GM18907 (cell line): Measurements from ENCODE around the gene RNF130.

Experiments used
- ATAC-seq: cut with Tn5 transposase; IDR thresholded peaks from one replicate; pipeline ENCODE4 v1.9.1; 2021; ENCODE audit warnings: mild to moderate bottlenecking, moderate library complexity; ENCODE audit not compliant: unreplicated experiment

RNF130 gene

DNA sequence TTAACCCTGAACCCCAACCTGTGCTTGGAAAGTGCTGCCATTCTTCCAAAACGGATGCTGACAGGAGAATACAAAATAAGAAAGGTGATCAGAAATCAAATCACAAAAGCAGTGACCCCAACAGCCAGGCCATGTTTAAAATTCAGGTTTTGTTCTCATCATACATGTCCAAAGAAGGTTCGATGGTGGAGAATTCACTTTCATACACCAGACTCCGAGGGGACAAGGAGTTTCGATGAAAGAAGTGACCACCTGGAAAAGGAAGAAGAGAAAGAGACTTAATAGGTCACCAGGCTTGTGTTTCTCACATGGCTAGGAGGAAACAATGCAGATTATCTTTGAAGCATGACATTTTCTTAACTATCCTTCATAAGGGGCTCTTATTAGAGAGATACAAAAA is 151.4 kb downstream of the RNF130 start:
- ATAC-seq, result no peak

- ATAC-seq, result no peak
Observed at GRCh38 chr5:179919487-179920060, 152.0 kb downstream of the RNF130 start.

DNA sequence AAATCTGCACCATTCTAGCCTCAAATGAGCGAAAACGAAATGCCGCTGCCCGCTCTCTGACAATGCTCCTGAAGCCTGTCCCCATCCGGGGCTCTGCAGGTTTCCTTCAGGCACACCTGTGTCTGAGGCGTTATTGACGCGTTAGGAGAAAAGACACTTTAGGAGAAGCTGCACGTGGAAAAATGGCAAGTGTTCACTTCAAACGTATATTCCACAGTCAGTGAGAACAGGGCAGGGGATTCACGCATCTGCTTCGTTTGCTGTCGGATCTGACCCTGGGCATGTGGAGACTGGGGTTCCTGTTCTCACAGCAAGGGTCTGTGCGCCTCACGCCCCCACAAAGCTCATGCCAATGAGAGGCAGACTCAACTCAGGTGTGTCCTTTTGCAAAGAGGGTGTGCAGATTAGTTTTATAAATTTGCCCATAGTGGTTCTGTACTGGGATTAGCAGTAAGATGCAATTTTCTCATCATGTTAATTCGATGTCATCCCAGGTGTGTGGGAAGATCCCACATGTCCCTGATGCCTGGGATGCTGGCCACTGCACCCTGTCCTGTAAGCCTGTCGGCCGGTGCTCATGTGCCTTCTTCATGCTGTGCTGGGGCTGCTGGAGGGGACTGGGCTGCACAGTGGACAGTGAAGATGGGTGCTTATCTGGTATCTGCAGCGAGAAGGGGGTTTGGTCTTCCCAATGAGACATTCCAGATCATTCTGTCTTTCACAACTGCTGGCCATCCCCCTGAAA is 152.6 kb downstream of the RNF130 start:
- no peak for ATAC-seq

GRCh38 chr5:179916523-179916922 is 155.0 kb downstream of the RNF130 start:
- ATAC-seq, result no peak

- ATAC-seq, result no peak
Observed at GRCh38 chr5:179915406-179915935, 156.1 kb downstream of the RNF130 start.

DNA sequence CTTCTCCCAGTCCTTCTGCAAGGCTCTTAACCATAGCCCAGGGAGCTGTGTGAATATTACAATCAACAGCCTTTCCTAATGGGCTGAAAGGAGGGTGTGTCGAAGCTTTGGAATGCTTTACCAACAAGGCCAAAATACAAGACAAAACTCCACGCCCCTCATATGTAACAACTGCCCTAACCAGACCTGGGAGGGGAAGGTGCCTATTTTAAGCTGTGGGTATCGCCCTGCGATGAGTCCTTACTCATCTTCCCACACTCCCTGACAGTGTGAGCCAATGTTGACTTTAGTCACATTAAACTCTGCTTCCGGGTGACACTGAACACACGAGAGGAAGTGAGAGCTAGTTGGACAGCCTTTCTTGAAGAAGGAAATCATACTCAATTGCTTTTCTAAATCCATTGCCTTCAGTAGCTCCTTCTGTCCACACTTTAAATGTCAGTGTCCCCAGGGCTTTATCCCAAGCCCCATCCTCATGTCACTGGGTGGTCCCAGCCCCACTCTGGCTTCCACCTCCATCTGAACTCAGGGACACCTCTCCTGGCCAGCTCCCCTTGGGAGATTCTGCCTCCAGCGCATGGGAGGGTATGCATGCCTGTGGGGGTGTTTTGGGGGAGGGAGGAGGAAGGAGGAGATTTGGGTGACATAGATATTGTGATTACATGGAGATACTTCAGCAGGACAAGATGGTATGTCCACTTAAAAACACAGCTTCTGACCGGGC is 157.4 kb downstream of the RNF130 start:
- no peak for ATAC-seq

GRCh38 chr5:179913461-179913860 is 158.1 kb downstream of the RNF130 start:
- no peak for ATAC-seq

- no peak for ATAC-seq
Observed at GRCh38 chr5:179912951-179913350, 158.6 kb downstream of the RNF130 start.

DNA sequence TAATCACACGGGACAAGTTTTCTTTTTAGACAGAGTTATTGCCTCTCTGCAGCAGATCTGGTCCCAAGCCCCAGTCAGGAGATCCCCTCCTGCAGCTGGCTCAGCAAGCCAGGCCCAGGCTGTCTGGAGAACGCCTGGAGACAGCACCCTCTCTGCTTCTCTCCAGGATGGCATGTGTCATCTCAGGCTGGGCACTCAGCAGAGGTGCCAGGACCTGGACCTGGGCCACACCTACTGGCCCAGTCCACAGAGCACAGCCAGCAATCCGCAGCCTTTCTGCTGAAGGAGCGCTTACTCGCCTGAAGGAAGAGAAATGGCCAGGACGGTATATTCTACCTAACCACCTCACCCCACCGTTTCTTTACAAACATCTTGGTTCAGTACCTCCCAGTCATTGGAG is 159.2 kb downstream of the RNF130 start:
- no peak for ATAC-seq

DNA sequence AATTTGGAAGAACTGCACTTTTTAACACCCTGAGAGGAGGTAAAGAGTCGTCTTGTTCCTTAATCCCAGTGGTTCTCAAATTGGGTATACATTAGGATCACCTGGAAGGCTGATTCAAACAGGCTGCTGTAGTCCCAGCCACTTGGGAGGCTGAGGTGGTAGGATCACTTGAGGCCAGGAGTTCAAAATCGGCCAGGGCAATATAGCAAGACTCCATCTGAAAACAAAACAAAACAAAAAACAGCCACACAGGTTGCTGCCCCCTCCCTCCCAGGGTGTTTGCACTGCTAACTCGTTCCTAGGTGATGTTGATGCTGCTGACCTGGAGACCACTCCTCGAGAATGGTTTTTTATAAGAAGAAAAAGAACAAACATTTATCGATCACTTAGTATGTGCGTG is 162.3 kb downstream of the RNF130 start:
- no peak for ATAC-seq

DNA sequence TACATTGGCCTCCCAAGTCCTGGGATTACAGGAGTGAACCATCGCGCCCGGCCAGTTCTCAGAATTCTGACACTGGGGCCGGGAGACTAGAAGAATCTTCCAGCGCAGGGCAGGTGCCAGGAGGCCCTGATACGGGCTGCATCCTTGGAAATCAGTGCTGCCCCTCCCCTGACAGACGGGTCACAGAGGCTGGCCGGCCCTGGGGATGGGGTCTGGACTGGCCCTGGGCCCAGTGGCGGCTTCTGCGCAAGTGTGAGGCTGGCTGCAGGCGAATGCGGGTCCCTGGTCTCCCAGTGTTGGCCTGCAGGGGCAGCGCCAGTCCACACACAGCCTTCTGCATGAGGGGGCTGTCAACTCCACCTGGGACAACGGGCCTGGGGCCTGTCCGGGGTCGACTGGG is 163.0 kb downstream of the RNF130 start:
- no peak for ATAC-seq

GRCh38 chr5:179907556-179908324 is 163.8 kb downstream of the RNF130 start, which contains the start of gene TBC1D9B:
TBC1D9B (minus strand) TSS chr5:179907897; CDS start chr5:179907821, 76 bp downstream.
- ATAC-seq, result peak; percentile 86

DNA sequence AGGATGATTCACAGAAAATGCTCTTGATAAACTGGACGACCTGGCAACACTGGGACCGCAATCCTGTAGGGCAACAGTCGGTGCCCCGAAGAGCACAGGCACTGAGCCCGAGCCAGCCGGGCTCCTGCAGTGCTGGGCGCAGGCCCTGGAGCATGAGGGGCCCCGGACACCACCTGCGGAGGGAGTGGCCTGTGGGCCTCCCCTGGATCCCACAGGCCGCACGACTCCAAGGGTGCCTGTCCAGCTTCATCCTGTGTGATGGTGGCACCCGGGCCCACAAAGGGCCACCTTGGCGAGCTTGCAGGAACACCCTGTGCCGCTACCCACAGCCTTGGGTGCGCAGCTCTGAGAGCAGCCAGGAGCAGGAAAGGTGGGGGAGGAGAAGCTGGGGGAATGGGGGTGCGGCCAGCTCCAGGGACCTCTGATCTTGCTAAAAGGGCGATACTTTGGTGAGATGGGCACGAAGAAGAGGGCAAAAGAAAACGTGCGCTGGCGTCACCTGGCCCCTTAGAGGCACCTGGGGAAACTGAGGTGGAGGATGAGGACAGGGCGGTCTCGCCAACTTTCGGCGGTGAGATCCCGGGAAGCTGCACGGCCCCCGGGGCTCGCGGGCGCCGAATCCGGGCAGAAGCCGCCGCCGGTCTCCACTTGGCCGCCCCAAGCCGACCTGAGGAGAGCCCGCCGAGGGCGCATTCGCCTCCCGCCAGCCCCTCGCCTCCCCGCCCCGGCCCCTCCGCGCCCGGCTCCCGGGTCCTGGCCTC is 164.6 kb downstream of the RNF130 start:
- peak; percentile 26 for ATAC-seq

- no peak for ATAC-seq
Observed at GRCh38 chr5:179906294-179906794, 165.2 kb downstream of the RNF130 start.

DNA sequence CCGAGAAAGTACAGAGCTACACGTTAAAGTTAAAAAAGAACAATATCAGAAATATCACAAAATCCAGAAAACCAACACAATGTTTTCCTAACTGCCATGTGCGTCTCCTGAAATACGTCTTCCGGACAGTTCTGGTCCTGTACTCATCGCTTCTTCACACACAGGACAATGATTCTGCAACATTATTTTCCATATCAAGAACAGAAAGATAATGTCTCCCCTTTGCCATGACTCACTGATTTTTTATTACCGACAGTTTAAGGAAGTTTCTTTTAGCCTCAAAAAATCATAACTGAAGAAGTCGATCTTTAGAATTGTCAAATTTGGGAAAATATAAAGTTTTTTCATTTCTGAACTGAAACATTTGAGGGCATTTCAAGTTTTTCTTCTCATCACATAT is 166.4 kb downstream of the RNF130 start:
- ATAC-seq, result no peak
